ENCODE measurements around the gene MTFMT.
"Not testable (repeated sequence)": the region's sequence is repeated elsewhere in the genome, so short reads cannot be mapped to it uniquely, and the experiment has no call there.

The MTFMT gene

GRCh38 chr15:65056106-65056505, 26.7 kb upstream of the MTFMT start:
- H3K9me3 ChIP-seq (ENCODE audit: control insufficient read depth, insufficient read depth, low read length) = no peaks in the 10 kb centered on the region
- H3K36me3 ChIP-seq (ENCODE audit: insufficient read depth, low read length) = no peaks in the 10 kb centered on the region; the same call in 1 of the 2 replicates

GRCh38 chr15:65055201-65055870, 25.9 kb upstream of the MTFMT start:
- Histone ChIP-seq H3K4me1 (ENCODE audit: insufficient read depth, low read length) (no peaks in the 10 kb centered on the region), H3K9ac (ENCODE audit: low read depth, low read length) (no peak overlapping the region), H3K9me3 (ENCODE audit: control insufficient read depth, insufficient read depth, low read length) (no peaks in the 10 kb centered on the region), H3K36me3 (ENCODE audit: insufficient read depth, low read length) (no peaks in the 10 kb centered on the region; the same call in 1 of the 2 replicates)

More at GRCh38 chr15:65056106-65056505, 26.7 kb upstream of the MTFMT start:
- Histone ChIP-seq H3K4me1 (ENCODE audit: insufficient read depth, low read length) (no peaks in the 10 kb centered on the region), H3K9ac (ENCODE audit: low read depth, low read length) (no peak overlapping the region)

DNA sequence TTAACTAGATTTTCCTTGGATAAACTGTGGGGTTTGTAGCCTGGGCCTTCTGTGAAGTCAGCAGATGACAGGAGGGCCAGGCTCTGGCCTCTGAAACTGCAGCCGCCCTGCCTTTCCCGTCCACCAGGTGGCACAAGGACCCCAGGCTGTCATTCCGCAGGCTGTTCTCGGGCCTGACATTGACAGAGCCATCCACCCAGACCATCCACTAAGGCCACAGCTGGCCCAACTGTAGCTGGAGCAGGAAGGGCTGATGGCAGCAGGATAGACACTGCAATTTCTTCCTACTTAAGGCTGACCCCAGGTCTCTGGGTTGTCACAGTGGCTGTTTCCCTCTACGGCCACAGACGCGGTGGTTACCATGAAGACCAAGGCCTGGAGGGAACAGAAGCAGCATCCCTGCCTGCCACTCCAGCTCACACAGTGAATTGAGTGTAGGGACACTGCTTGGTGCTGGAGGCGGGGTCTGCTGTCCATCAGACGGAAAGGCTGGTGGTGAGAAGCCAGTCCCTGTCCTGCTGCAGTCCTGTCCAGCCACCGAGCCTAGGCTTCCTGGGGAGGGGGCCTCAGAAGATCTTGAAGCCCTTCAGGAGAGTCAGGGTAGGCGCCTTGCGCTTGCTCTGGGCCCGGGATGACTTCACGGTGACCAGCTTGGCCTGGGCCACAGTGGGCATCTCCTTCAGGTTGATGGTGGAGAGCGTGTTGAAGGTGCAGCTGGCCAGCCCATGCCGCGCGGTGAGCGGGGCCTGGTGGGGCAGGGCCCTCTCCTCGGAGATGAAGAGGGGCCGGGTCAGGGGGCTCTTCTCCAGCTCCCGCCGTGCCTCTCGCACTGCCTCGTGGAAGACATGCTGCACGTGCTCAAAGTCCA, 25.1 kb upstream of the MTFMT start:
- no peak overlapping the region for H3K9ac ChIP-seq (ENCODE audit: low read depth, low read length)
- H3K9me3 ChIP-seq (ENCODE audit: control insufficient read depth, insufficient read depth, low read length) = no peaks in the 10 kb centered on the region
- no peaks in the 10 kb centered on the region; the same call in 1 of the 2 replicates for H3K36me3 ChIP-seq (ENCODE audit: insufficient read depth, low read length)
- no peaks in the 10 kb centered on the region for H3K4me1 ChIP-seq (ENCODE audit: insufficient read depth, low read length)

GRCh38 chr15:65052956-65053355, 23.5 kb upstream of the MTFMT start:
- Histone ChIP-seq H3K9me3 (ENCODE audit: control insufficient read depth, insufficient read depth, low read length) (no peaks in the 10 kb centered on the region), H3K36me3 (ENCODE audit: insufficient read depth, low read length) (no peaks in the 10 kb centered on the region; the same call in 1 of the 2 replicates), H3K9ac (ENCODE audit: low read depth, low read length) (no peak overlapping the region), H3K4me1 (ENCODE audit: insufficient read depth, low read length) (no peaks in the 10 kb centered on the region)

- no peaks in the 10 kb centered on the region for H3K9me3 ChIP-seq (ENCODE audit: control insufficient read depth, insufficient read depth, low read length)
- H3K9ac ChIP-seq (ENCODE audit: low read depth, low read length) = no peak overlapping the region
- H3K4me1 ChIP-seq (ENCODE audit: insufficient read depth, low read length) = no peaks in the 10 kb centered on the region
- H3K36me3 ChIP-seq (ENCODE audit: insufficient read depth, low read length) = no peaks in the 10 kb centered on the region
These were observed 21.8 kb upstream of the MTFMT start for GRCh38 chr15:65051266-65051665.

DNA sequence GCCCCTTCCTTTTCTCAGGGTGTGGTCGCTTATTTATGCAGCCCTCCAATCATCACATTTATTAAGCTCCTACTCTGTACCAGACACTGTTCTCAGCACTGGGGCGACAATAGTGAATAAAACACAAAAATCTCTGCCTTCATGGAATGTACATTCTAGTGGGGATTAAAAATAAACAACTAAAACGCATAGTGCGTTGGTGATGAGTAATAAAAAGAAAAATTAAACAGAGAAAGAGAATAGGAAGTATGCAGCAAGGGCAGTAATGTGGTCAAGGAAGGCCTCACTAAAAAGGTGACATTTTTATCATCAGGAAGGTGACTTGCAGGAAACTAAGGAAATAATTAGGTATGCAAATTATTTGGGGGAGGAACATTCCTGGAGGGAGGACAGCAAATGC, 20.8 kb upstream of the MTFMT start:
- Histone ChIP-seq H3K36me3 (ENCODE audit: insufficient read depth, low read length) (no peaks in the 10 kb centered on the region), H3K9ac (ENCODE audit: low read depth, low read length) (no peak overlapping the region), H3K4me1 (ENCODE audit: insufficient read depth, low read length) (no peaks in the 10 kb centered on the region), H3K9me3 (ENCODE audit: control insufficient read depth, insufficient read depth, low read length) (no peaks in the 10 kb centered on the region)

DNA sequence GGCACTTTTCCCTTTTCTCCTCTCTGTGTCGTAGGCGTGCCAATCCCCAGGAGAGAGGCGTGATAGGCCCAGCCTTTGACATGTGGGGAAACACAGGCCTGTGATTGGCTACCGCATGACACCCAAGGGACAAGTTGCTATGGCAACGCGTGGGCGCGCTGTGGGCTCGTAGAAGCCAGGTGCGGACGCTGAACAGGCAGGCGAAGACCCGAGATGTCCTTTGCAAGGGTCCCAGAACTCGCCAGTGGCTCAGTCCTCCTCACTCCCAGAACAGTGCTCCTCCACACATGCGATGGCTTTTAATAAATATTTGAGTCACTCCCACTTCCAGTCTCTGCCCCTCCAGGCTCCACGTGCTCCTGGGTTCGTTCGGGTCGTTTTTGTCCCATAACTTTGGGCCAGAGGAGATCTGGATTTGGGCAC, 20.0 kb upstream of the MTFMT start:
- Histone ChIP-seq H3K36me3 (ENCODE audit: insufficient read depth, low read length) (no peaks in the 10 kb centered on the region), H3K9ac (ENCODE audit: low read depth, low read length) (peak overlapping the region; percentile 1; the same call in 1 of the 2 replicates), H3K4me1 (ENCODE audit: insufficient read depth, low read length) (peaks cover 3% of the 10 kb centered on the region; the same call in 1 of the 2 replicates), H3K9me3 (ENCODE audit: control insufficient read depth, insufficient read depth, low read length) (no peaks in the 10 kb centered on the region)

- Histone ChIP-seq H3K9me3 (ENCODE audit: control insufficient read depth, insufficient read depth, low read length) (no peaks in the 10 kb centered on the region), H3K36me3 (ENCODE audit: insufficient read depth, low read length) (no peaks in the 10 kb centered on the region), H3K4me1 (ENCODE audit: insufficient read depth, low read length) (peaks cover 3% of the 10 kb centered on the region; the same call in 1 of the 2 replicates), H3K9ac (ENCODE audit: low read depth, low read length) (no peak overlapping the region)
These were observed 18.8 kb upstream of the MTFMT start for GRCh38 chr15:65048241-65048640.

DNA sequence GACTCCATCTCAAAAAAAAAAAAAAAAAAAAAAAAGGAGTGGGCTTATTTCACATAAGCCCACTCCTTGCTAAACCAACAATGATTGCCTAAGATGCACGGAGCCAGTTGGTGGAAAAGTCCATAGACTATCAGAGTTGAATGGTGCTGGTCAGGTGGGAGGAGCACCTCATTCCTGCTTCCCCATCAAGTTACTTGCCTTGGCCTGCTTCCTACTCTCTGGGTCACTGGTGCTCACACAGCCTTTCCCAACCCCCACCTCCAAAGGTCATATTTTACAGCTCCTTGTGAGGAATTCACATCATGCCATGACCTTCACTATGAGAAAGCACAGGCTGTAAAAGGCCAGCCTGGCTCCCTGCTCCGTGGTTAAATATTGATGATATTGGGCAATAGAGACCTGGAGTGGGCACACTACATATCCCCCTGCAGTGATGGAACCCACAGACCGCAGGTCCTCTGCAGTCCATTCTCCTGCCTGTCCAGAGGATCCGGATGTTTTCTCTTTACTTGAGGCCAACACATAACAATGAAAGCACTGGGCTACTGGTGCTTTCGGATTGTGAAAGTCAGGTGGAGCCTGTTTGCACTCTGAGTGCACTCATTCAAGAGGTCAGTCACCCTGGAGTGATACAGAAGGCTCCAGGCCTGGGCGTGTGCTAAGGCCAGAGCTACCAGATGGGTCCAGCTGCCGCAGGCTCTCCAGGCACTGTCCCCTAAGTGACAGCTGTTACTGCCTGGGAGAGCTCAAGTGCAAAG, 15.5 kb upstream of the MTFMT start, which contains the start of gene SLC51B:
Gene SLC51B (plus strand): TSS at position 664 of the 758 bp plus-strand sequence. CDS start 4,618 bp downstream, outside the sequence.
- peaks cover 3% of the 10 kb centered on the region; the same call in 1 of the 2 replicates for H3K4me1 ChIP-seq (ENCODE audit: insufficient read depth, low read length)
- no peaks in the 10 kb centered on the region for H3K9me3 ChIP-seq (ENCODE audit: control insufficient read depth, insufficient read depth, low read length)

DNA sequence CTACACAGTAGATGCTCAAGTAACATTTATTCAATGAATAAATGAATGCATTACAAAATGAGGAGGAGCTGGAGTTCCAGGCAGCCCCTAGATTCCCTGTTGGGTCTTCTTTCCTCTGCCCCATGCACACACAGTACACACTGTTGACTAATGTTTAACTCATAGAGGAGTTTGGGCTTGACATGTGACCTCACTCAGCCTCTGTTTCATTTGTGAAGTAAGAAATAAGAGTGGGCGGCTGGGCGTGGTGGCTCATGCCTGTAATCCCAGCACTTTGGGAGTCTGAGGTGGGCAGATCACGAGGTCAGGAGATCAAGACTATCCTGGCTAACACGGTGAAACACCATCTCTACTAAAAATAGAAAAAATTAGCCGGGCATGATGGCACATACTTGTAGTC, 14.8 kb upstream of the MTFMT start:
- H3K36me3 ChIP-seq (ENCODE audit: insufficient read depth, low read length); H3K4me1 ChIP-seq (ENCODE audit: insufficient read depth, low read length); H3K9me3 ChIP-seq (ENCODE audit: control insufficient read depth, insufficient read depth, low read length); H3K9ac ChIP-seq (ENCODE audit: low read depth, low read length): not testable (repeated sequence)

More for the DNA sequence above, 15.5 kb upstream of the MTFMT start, which contains the start of gene SLC51B:
- Histone ChIP-seq H3K36me3 (ENCODE audit: insufficient read depth, low read length) (no peaks in the 10 kb centered on the region), H3K9ac (ENCODE audit: low read depth, low read length) (no peak within 1 kb of the TSS)

DNA sequence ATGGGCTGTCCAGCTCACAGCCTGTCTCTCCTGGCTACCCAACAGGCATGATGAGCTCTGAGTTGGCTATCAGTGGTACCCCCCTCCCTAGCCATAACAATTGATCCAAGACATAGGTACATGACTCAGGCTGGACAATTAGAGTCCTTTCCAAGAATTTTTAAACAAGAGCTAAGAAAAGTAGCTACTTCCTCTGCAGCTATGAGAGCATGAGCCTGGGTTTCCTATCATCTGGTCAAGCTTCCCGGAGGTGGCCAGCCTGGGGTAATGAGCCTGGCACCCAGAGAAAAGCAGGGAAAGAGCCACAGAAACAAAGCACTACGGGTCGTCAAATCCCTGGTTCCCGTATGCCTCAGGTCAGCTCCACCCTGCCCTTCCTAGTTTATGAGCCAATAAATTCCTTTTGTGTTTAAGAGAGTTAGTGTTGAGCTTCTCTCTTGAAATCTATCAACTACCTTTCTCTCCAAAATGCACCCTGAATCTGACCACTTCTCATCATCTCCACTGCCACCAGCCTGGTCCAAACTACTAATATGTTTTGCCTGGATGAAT, 13.4 kb upstream of the MTFMT start:
- Histone ChIP-seq H3K9ac (ENCODE audit: low read depth, low read length) (no peak overlapping the region), H3K4me1 (ENCODE audit: insufficient read depth, low read length) (peaks cover 3% of the 10 kb centered on the region; the same call in 1 of the 2 replicates), H3K36me3 (ENCODE audit: insufficient read depth, low read length) (no peaks in the 10 kb centered on the region), H3K9me3 (ENCODE audit: control insufficient read depth, insufficient read depth, low read length) (no peaks in the 10 kb centered on the region)

DNA sequence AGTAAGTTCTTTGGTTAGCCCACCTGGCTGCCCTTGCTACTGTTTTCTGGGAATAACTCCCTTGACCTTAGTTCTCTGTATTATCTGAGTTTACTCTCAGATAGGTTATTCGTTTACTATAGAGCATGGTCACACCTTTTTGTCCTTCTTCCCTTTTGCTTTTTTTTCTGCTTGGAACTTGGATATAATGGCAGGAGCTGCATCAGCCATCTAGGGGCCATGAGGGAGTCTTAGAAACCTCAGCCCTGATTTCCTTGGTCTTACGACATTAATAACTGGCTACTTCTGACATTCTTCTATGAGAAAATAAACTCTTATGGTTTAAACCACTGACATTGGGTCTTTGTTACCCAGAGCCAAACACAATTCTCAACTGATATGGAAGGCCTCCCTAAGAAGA, 12.3 kb upstream of the MTFMT start:
- Histone ChIP-seq H3K9me3 (ENCODE audit: control insufficient read depth, insufficient read depth, low read length) (no peaks in the 10 kb centered on the region), H3K36me3 (ENCODE audit: insufficient read depth, low read length) (no peaks in the 10 kb centered on the region), H3K9ac (ENCODE audit: low read depth, low read length) (no peak overlapping the region), H3K4me1 (ENCODE audit: insufficient read depth, low read length) (peaks cover 3% of the 10 kb centered on the region; the same call in 1 of the 2 replicates)

GRCh38 chr15:65040461-65040860, 11.0 kb upstream of the MTFMT start:
- H3K36me3 ChIP-seq (ENCODE audit: insufficient read depth, low read length) = no peaks in the 10 kb centered on the region
- H3K9me3 ChIP-seq (ENCODE audit: control insufficient read depth, insufficient read depth, low read length) = no peaks in the 10 kb centered on the region
- peaks cover 3% of the 10 kb centered on the region; the same call in 1 of the 2 replicates for H3K4me1 ChIP-seq (ENCODE audit: insufficient read depth, low read length)
- H3K9ac ChIP-seq (ENCODE audit: low read depth, low read length) = no peak overlapping the region

GRCh38 chr15:65038836-65039235, 9.4 kb upstream of the MTFMT start:
- H3K4me1 ChIP-seq (ENCODE audit: insufficient read depth, low read length) = no peaks in the 10 kb centered on the region

More at GRCh38 chr15:65038836-65039235, 9.4 kb upstream of the MTFMT start:
- Histone ChIP-seq H3K9me3 (ENCODE audit: control insufficient read depth, insufficient read depth, low read length) (no peaks in the 10 kb centered on the region), H3K9ac (ENCODE audit: low read depth, low read length) (no peak overlapping the region), H3K36me3 (ENCODE audit: insufficient read depth, low read length) (no peaks in the 10 kb centered on the region)
